Osteoblast (primary cell): ENCODE data around the gene DCUN1D2. TPM values are rescaled to one million over a fixed set of nuclear protein-coding genes. Genes with fewer than 3 reads are reported as not detected.

Experiments used
- DNase-seq: peaks from one replicate; pipeline ENCODE4 v3.0.0; 2011; ENCODE audit warnings: low spot score, mixed read lengths; ENCODE audit not compliant: insufficient read length; ENCODE audit errors: missing footprints
- H2AFZ ChIP-seq: 2 replicates; pipeline ENCODE4 v1.6.0; 2011; ENCODE audit warnings: mild to moderate bottlenecking, low read length
- H3K27ac ChIP-seq: 2 replicates; pipeline ENCODE4 v1.5.1; 2011; ENCODE audit warnings: mild to moderate bottlenecking, low read depth, low read length, moderate library complexity
- H3K27me3 ChIP-seq: 2 replicates; pipeline ENCODE4 v1.6.0; 2012; ENCODE audit warnings: mild to moderate bottlenecking, control low read depth, inconsistent platforms, low read length, moderate library complexity; ENCODE audit not compliant: insufficient read depth
- H3K36me3 ChIP-seq: 2 replicates; pipeline ENCODE4 v1.5.1; 2011; ENCODE audit warnings: mild to moderate bottlenecking, low read length, control low read depth, moderate library complexity; ENCODE audit not compliant: insufficient read depth
- H3K4me1 ChIP-seq: 2 replicates; pipeline ENCODE4 v1.5.1; 2011; ENCODE audit warnings: mild to moderate bottlenecking, low read length, control low read depth, moderate library complexity; ENCODE audit not compliant: insufficient read depth
- H3K4me2 ChIP-seq: 2 replicates; pipeline ENCODE4 v1.6.0; 2011; ENCODE audit warnings: mild to moderate bottlenecking, low read length; ENCODE audit not compliant: insufficient read depth
- H3K4me3 ChIP-seq: fragments of 200-600 bp; sonication (generic); 3 replicates; pipeline ENCODE4 v1.5.1; 2012; ENCODE audit warnings: mild to moderate bottlenecking, low read length, inconsistent platforms; ENCODE audit not compliant: insufficient read depth
- H3K79me2 ChIP-seq: 2 replicates; pipeline ENCODE4 v1.6.0; 2012; ENCODE audit warnings: mild to moderate bottlenecking, low read length, control low read depth, inconsistent platforms; ENCODE audit not compliant: insufficient read depth
- H3K9me3 ChIP-seq: 2 replicates; pipeline ENCODE4 v1.5.1; 2011; ENCODE audit warnings: low read depth, low read length, control low read depth
- H4K20me1 ChIP-seq: 2 replicates; pipeline ENCODE4 v1.6.0; 2012; ENCODE audit warnings: mild to moderate bottlenecking, low read length, control low read depth; ENCODE audit not compliant: insufficient read depth
- CTCF ChIP-seq: IDR thresholded peaks from 2 replicates; pipeline ENCODE4 v1.5.1; 2011; ENCODE audit warnings: mild to moderate bottlenecking, low read depth, low read length, moderate library complexity; ENCODE audit errors: extremely low read depth
- total RNA-seq: library from RNA; depleted of rRNA; stranded (reverse); fragments of >200 nt; gene quantifications from 2 replicates; pipeline ENCODE4 v1.2.3, GENCODE V29; 2012

DCUN1D2 gene
- total RNA-seq, 1 donor = 14.8 TPM

GRCh38 chr13:113507505-113508345 is 17.2 kb upstream of the DCUN1D2 start:
- Histone ChIP-seq H2AFZ (no peak overlapping the region), H3K79me2 (peaks cover 72% of the 10 kb centered on the region), H3K27ac (no peak overlapping the region), H4K20me1 (peaks cover 22% of the 10 kb centered on the region), H3K27me3 (no peaks in the 10 kb centered on the region), H3K4me1 (peaks cover 5% of the 10 kb centered on the region), H3K4me2 (no peak overlapping the region), H3K36me3 (peaks cover 70% of the 10 kb centered on the region), H3K4me3 (no peak overlapping the region), H3K9me3 (no peaks in the 10 kb centered on the region)
- TF ChIP-seq CTCF = no peak
- DNase-seq = no peak

GRCh38 chr13:113506871-113507388 is 16.4 kb upstream of the DCUN1D2 start:
- H3K79me2 ChIP-seq = peaks cover 77% of the 10 kb centered on the region
- peaks cover 5% of the 10 kb centered on the region for H3K4me1 ChIP-seq
- no peak for TF ChIP-seq CTCF
- H3K4me3 ChIP-seq = no peak overlapping the region
- no peaks in the 10 kb centered on the region for H3K27me3 ChIP-seq
- no peaks in the 10 kb centered on the region for H3K9me3 ChIP-seq
- H3K36me3 ChIP-seq = peaks cover 78% of the 10 kb centered on the region
- H3K27ac ChIP-seq = no peak overlapping the region
- H2AFZ ChIP-seq = no peak overlapping the region
- peaks cover 23% of the 10 kb centered on the region for H4K20me1 ChIP-seq
- DNase-seq = no peak
- no peak overlapping the region for H3K4me2 ChIP-seq

- DNase-seq = peak; percentile 92
- peaks cover 83% of the 10 kb centered on the region for H3K79me2 ChIP-seq
- H3K9me3 ChIP-seq = no peaks in the 10 kb centered on the region
- TF ChIP-seq CTCF = no peak
- H3K4me2 ChIP-seq = no peak overlapping the region
- no peaks in the 10 kb centered on the region for H3K27me3 ChIP-seq
- H3K4me1 ChIP-seq = peaks cover 5% of the 10 kb centered on the region
- H2AFZ ChIP-seq = no peak overlapping the region
- H3K27ac ChIP-seq = no peak overlapping the region
- no peak overlapping the region for H3K4me3 ChIP-seq
- peaks cover 84% of the 10 kb centered on the region for H3K36me3 ChIP-seq
- peaks cover 28% of the 10 kb centered on the region for H4K20me1 ChIP-seq
Observed at GRCh38 chr13:113506025-113506685, 15.6 kb upstream of the DCUN1D2 start.

GRCh38 chr13:113502686-113503085 is 12.2 kb upstream of the DCUN1D2 start:
- no peak for TF ChIP-seq CTCF
- peaks cover 80% of the 10 kb centered on the region for H3K79me2 ChIP-seq
- peaks cover 10% of the 10 kb centered on the region for H3K4me1 ChIP-seq
- no peak overlapping the region for H2AFZ ChIP-seq
- H3K27me3 ChIP-seq = no peaks in the 10 kb centered on the region
- H3K4me2 ChIP-seq = no peak overlapping the region
- no peak for DNase-seq
- H4K20me1 ChIP-seq = peaks cover 10% of the 10 kb centered on the region
- H3K9me3 ChIP-seq = no peaks in the 10 kb centered on the region
- no peak overlapping the region for H3K4me3 ChIP-seq
- no peak overlapping the region for H3K27ac ChIP-seq
- H3K36me3 ChIP-seq = peaks cover 91% of the 10 kb centered on the region
